Large intestine (tissue), 3 donors: Measurements from ENCODE around the gene INTS6. TPM values are rescaled to one million over a fixed set of nuclear protein-coding genes. Genes with fewer than 3 reads are reported as not detected.

Source experiments
- DNase-seq, 2 donors: peaks; one replicate each; pipeline versions ENCODE4 v3.0.0 to v3.0.0-alpha.2; 2013
- H3K27ac ChIP-seq: one replicate; pipeline ENCODE4 v1.5.1; 2013; ENCODE audit warnings: low read length
- H3K27me3 ChIP-seq: 2 replicates; pipeline ENCODE4 v1.6.1; 2013; ENCODE audit warnings: low read length; ENCODE audit not compliant: control insufficient read depth, insufficient read depth
- H3K36me3 ChIP-seq: 2 replicates; pipeline ENCODE4 v1.6.1; 2013; ENCODE audit warnings: low read length; ENCODE audit not compliant: control insufficient read depth, insufficient read depth
- H3K4me1 ChIP-seq: one replicate; pipeline ENCODE4 v1.6.1; 2013; ENCODE audit warnings: low read length; ENCODE audit not compliant: control insufficient read depth, insufficient read depth
- H3K4me3 ChIP-seq: one replicate; pipeline ENCODE4 v1.5.1; 2013; ENCODE audit warnings: low read length
- H3K9me3 ChIP-seq: one replicate; pipeline ENCODE4 v1.6.1; 2013; ENCODE audit warnings: mild to moderate bottlenecking, low read depth, low read length, moderate library complexity; ENCODE audit not compliant: control insufficient read depth
- WGBS: methylation state at CpG from one replicate; pipeline ENCODE4 v1.1.5; 2013; ENCODE audit warnings: low lambda C conversion rate; ENCODE audit not compliant: insufficient coverage; 5-methylcytosine and 5-hydroxymethylcytosine counted together
- polyA plus RNA-seq: library from polyadenylated mRNA; unstranded; fragments of 120-200 nt; gene quantifications from one replicate; pipeline ENCODE4 v1.2.1, GENCODE V29; 2013

INTS6 gene
- polyA plus RNA-seq, 1 donor = 24.4 TPM

DNA sequence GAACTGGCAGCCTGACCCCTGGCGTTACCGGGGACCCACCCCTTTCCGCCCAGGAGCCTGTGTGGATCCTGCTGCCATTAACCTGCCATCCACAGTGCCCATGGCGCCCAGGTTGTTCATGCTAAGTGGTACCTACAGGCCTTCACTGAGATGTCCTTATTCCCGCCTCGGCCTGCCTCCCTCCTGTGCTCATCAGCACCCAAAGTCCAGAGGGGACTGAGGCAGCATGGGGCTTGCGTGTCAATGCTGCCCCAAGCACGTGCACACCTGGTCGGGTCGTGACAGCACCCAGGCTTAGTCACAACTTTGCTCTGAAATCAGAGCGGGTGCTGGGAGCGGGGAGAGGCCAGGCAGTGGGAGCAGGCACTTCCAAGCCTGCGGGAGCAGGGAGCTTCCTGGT lies 3.7 kb upstream of the INTS6 start:
- H3K4me3 ChIP-seq = no peak overlapping the region
- no CpG with 5 or more reads among the region's 13 CpGs for WGBS
- H3K27me3 ChIP-seq = no peaks in the 10 kb centered on the region

DNA sequence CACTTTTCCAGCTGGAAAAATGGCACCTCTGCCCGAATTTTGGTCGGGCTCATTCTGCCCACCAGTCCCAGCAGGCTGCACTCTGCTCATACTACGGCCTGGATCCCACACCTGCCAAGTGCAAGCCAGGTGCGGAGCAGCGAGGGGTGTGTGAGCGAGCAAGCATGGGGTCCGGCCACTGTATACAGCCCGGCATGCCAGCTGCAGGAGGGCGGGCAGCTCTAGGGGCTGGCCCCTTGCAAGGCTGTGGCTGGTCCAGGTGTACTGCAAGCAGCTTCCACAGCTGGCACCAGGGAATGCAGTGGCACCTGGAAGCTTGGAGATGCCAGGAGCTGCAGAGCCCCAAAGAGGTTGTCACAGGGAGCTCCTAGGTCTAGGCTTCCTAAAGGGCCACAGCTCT lies 2.7 kb upstream of the INTS6 start:
- Histone ChIP-seq H3K36me3 (peaks cover 13% of the 10 kb centered on the region), H3K4me1 (peaks cover 10% of the 10 kb centered on the region), H3K27ac (no peak overlapping the region), H3K9me3 (peaks cover 14% of the 10 kb centered on the region), H3K27me3 (no peaks in the 10 kb centered on the region), H3K4me3 (no peak overlapping the region)
- no CpG with 5 or more reads among the region's 9 CpGs for WGBS
- DNase-seq = no peak

More for the DNA sequence above, 3.7 kb upstream of the INTS6 start:
- peaks cover 13% of the 10 kb centered on the region for H3K36me3 ChIP-seq
- DNase-seq = no peak
- H3K4me1 ChIP-seq = peaks cover 7% of the 10 kb centered on the region
- H3K27ac ChIP-seq = no peak overlapping the region
- H3K9me3 ChIP-seq = peaks cover 14% of the 10 kb centered on the region

- peak in 1 of 2 donors; percentile 68 for DNase-seq
- WGBS = no CpG with 5 or more reads among the region's 13 CpGs
- H3K36me3 ChIP-seq = peaks cover 20% of the 10 kb centered on the region
Measured at GRCh38 chr13:51453959-51454703, 1.3 kb upstream of the INTS6 start.

GRCh38 chr13:51453207-51453958 lies 547 bp upstream of the INTS6 start:
- WGBS = no CpG with 5 or more reads among the region's 80 CpGs
- H3K4me1 ChIP-seq = peaks cover 10% of the 10 kb centered on the region
- peaks cover 21% of the 10 kb centered on the region for H3K36me3 ChIP-seq
- H3K4me3 ChIP-seq = peak overlapping the region; percentile 68
- peak overlapping the region; percentile 96 for H3K27ac ChIP-seq
- DNase-seq = peak in 1 of 2 donors; percentile 84
- no peaks in the 10 kb centered on the region for H3K27me3 ChIP-seq
- peaks cover 14% of the 10 kb centered on the region for H3K9me3 ChIP-seq

More at GRCh38 chr13:51453959-51454703, 1.3 kb upstream of the INTS6 start:
- no peaks in the 10 kb centered on the region for H3K27me3 ChIP-seq
- H3K4me1 ChIP-seq = peaks cover 10% of the 10 kb centered on the region
- H3K4me3 ChIP-seq = peak overlapping the region; percentile 68
- peaks cover 14% of the 10 kb centered on the region for H3K9me3 ChIP-seq
- H3K27ac ChIP-seq = peak overlapping the region; percentile 96

DNA sequence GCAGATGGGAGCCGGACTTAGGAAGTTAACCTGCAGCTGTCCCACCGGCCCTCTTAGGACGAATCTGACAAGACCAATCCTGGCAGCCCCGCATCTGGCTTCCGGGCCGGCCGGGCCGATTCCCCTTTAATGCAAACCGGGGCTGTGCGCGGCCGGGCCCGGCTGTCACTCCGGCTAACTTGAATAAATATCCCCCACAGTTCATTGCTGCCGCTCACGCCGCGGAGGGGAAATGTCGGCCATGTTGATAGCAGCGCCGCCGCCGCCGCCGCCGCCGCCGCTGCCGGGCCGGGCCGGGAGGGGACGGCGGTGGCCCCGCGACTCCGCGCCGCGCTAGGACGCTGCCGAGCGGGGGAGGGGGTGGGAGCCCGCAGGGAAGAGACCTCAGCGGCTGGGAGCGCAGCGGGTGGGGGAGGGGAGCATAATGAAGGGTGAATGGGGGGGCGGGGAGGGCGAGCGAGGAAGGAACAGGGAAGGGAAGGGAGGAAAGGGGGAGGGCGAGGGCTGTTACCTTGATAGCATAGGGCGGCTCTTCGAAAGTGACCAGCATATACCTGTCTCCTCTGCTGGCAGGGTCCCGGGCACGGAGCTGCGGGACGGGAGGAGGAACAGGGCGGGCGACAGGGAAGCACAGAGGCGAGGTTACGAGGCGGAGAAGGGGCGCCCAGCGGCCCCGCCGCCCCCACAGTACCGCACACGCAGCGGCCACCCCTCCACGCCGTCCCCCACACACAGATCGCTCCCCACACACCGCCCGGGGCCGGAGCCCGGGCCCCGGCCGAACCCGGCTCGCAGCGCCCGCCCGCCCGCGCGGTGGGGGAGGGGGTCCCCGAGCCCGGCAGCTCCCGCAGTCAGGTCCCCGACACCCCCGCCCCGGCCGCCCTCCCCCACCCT lies 1.1 kb downstream of the INTS6 start:
- H3K27me3 ChIP-seq = no peaks in the 10 kb centered on the region
- H3K27ac ChIP-seq = peak overlapping the region; percentile 93
- DNase-seq = peak; percentile 65 to 85
- peaks cover 10% of the 10 kb centered on the region for H3K4me1 ChIP-seq
- H3K4me3 ChIP-seq = peak overlapping the region; percentile 95
- WGBS = no CpG with 5 or more reads among the region's 92 CpGs
- H3K9me3 ChIP-seq = peaks cover 13% of the 10 kb centered on the region
- peaks cover 21% of the 10 kb centered on the region for H3K36me3 ChIP-seq

GRCh38 chr13:51451134-51451466 lies 1.7 kb downstream of the INTS6 start:
- WGBS = 0% methylated on average over 2 of the region's 5 CpGs
- H3K36me3 ChIP-seq = peaks cover 18% of the 10 kb centered on the region
- H3K9me3 ChIP-seq = peaks cover 7% of the 10 kb centered on the region
- peaks cover 10% of the 10 kb centered on the region for H3K4me1 ChIP-seq
- H3K27me3 ChIP-seq = no peaks in the 10 kb centered on the region
- DNase-seq = no peak
- peak overlapping the region; percentile 93 for H3K27ac ChIP-seq
- peak overlapping the region; percentile 95 for H3K4me3 ChIP-seq

- Histone ChIP-seq H3K9me3 (no peaks in the 10 kb centered on the region), H3K4me1 (peaks cover 4% of the 10 kb centered on the region), H3K36me3 (peaks cover 8% of the 10 kb centered on the region), H3K4me3 (no peak overlapping the region), H3K27me3 (no peaks in the 10 kb centered on the region), H3K27ac (no peak overlapping the region)
- no peak for DNase-seq
- WGBS = 100% methylated on average over 1 of the region's 1 CpG
Measured at GRCh38 chr13:51449018-51449417, 3.8 kb downstream of the INTS6 start.

GRCh38 chr13:51444922-51445321 lies 7.9 kb downstream of the INTS6 start:
- no peaks in the 10 kb centered on the region for H3K4me1 ChIP-seq
- no CpG with 5 or more reads among the region's 1 CpG for WGBS
- DNase-seq = no peak
- H3K9me3 ChIP-seq = no peaks in the 10 kb centered on the region
- H3K27ac ChIP-seq = no peak overlapping the region
- no peak overlapping the region for H3K4me3 ChIP-seq
- peaks cover 3% of the 10 kb centered on the region for H3K36me3 ChIP-seq
- no peaks in the 10 kb centered on the region for H3K27me3 ChIP-seq

DNA sequence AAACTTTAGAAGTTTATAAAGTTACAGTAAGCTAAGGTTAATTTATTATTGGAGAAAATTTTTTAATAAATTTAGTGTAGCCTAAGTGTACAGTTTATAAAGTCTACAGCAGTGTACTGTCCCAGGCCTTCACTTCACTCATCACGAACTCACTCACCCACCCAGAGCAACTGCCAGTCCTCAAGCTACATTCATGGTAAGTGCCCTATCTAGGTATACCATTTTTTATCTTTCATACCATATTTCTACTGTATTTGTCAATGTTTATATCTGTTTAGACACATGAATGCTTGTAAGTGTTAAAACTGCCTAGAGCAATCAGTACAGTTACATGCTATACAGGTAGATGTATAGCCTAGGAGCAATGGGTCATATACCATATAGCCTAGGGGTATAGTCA lies 12.5 kb downstream of the INTS6 start:
- Histone ChIP-seq H3K36me3 (no peaks in the 10 kb centered on the region), H3K4me1 (no peaks in the 10 kb centered on the region), H3K27me3 (no peaks in the 10 kb centered on the region), H3K9me3 (no peaks in the 10 kb centered on the region), H3K27ac (no peak overlapping the region), H3K4me3 (no peak overlapping the region)
- no peak for DNase-seq
- WGBS = no CpG with 5 or more reads among the region's 1 CpG

- WGBS = 92% methylated on average over 2 of the region's 4 CpGs
- Histone ChIP-seq H3K36me3 (peaks cover 2% of the 10 kb centered on the region), H3K27ac (no peak overlapping the region), H3K4me3 (no peak overlapping the region), H3K4me1 (no peaks in the 10 kb centered on the region), H3K27me3 (no peaks in the 10 kb centered on the region), H3K9me3 (no peaks in the 10 kb centered on the region)
- no peak for DNase-seq
Measured at GRCh38 chr13:51437550-51438127, 15.2 kb downstream of the INTS6 start.
